NCI-H2196 (cell line): ENCODE data around the gene RAD1.

ENCODE experiments used
- DNase-seq: peaks from one replicate; lab custom pipeline; 2025; ENCODE audit not compliant: unreplicated experiment; lab: John Stamatoyannopoulos, UW

Gene RAD1

GRCh38 chr5:34918025-34918424 is 2.7 kb upstream of the RAD1 start:
- peak; percentile 14 for DNase-seq

GRCh38 chr5:34916518-34916917 is 1.2 kb upstream of the RAD1 start:
- DNase-seq = no peak

- DNase-seq = no peak
Observed at GRCh38 chr5:34915856-34916192, 520 bp upstream of the RAD1 start.

GRCh38 chr5:34914671-34915138 is 599 bp downstream of the RAD1 start:
- no peak for DNase-seq

- no peak for DNase-seq
Observed at GRCh38 chr5:34913072-34913471, 2.2 kb downstream of the RAD1 start.

- no peak for DNase-seq
Observed at GRCh38 chr5:34905564-34905963, 9.7 kb downstream of the RAD1 start.

- no peak for DNase-seq
Observed at GRCh38 chr5:34903260-34903659, 12.0 kb downstream of the RAD1 start.

- no peak for DNase-seq
Observed at GRCh38 chr5:34900652-34901051, 14.7 kb downstream of the RAD1 start.

GRCh38 chr5:34899066-34899465 is 16.2 kb downstream of the RAD1 start:
- DNase-seq = no peak

- DNase-seq = peak; percentile 89
Observed at GRCh38 chr5:34898258-34898895, 16.9 kb downstream of the RAD1 start.

GRCh38 chr5:34897646-34898045 is 17.7 kb downstream of the RAD1 start:
- no peak for DNase-seq

GRCh38 chr5:34895641-34896419 is 19.5 kb downstream of the RAD1 start:
- DNase-seq = no peak

- no peak for DNase-seq
Observed at GRCh38 chr5:34894716-34895115, 20.6 kb downstream of the RAD1 start.

GRCh38 chr5:34892414-34892813 is 22.9 kb downstream of the RAD1 start:
- DNase-seq = no peak

GRCh38 chr5:34891981-34892380 is 23.3 kb downstream of the RAD1 start:
- DNase-seq = no peak

- no peak for DNase-seq
Observed at GRCh38 chr5:34889394-34889793, 25.9 kb downstream of the RAD1 start.

GRCh38 chr5:34886392-34887119 is 28.7 kb downstream of the RAD1 start:
- DNase-seq = no peak

GRCh38 chr5:34881246-34881645 is 34.1 kb downstream of the RAD1 start:
- no peak for DNase-seq

GRCh38 chr5:34876275-34876674 is 39.0 kb downstream of the RAD1 start:
- no peak for DNase-seq

- no peak for DNase-seq
Observed at GRCh38 chr5:34870382-34870781, 44.9 kb downstream of the RAD1 start.

- no peak for DNase-seq
Observed at GRCh38 chr5:34869256-34869655, 46.0 kb downstream of the RAD1 start.

GRCh38 chr5:34868791-34869190 is 46.5 kb downstream of the RAD1 start:
- no peak for DNase-seq
